NCI-H1694 (cell line): ENCODE measurements around the gene TUBA1A.
"Not testable (repeated sequence)": the region's sequence is repeated elsewhere in the genome, so short reads cannot be mapped to it uniquely, and the experiment has no call there.

Experiments used
- DNase-seq: peaks from one replicate; lab custom pipeline; 2025; lab: John Stamatoyannopoulos, UW

TUBA1A gene

DNA sequence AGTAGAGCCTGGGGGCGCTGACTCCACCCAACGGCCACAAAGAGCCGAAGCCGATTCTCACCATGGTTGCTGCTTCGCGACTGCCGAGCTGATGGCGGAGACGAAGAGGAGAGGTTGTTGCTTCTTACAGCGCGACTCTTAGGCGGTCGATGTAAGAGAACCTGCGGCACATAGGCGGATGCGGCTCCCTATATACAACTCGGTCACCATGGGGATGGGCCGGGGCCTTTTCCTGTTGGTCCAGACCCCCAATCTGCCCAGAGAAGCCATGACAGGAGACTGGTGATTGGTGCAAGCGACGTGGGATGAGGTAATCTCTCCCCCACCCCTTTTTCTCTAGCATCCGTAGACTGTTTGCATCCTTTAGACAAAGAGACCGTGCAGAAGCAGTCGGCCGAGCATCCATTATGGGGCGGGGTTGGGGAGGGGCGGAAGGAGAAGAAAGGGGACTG, at the start of gene TUBA1A:
Gene TUBA1A (minus strand): TSS at position 165 of the 452 bp plus-strand sequence. CDS start 101 bp downstream, at position 64.
- peak; percentile 98 for DNase-seq

- DNase-seq, result no peak
These were observed 47.5 kb upstream of the TUBA1A start for GRCh38 chr12:49236423-49236822.

GRCh38 chr12:49233842-49234526, 45.1 kb upstream of the TUBA1A start:
- peak; percentile 91 for DNase-seq

GRCh38 chr12:49232940-49233841, 44.3 kb upstream of the TUBA1A start:
- DNase-seq, result peak; percentile 71

DNA sequence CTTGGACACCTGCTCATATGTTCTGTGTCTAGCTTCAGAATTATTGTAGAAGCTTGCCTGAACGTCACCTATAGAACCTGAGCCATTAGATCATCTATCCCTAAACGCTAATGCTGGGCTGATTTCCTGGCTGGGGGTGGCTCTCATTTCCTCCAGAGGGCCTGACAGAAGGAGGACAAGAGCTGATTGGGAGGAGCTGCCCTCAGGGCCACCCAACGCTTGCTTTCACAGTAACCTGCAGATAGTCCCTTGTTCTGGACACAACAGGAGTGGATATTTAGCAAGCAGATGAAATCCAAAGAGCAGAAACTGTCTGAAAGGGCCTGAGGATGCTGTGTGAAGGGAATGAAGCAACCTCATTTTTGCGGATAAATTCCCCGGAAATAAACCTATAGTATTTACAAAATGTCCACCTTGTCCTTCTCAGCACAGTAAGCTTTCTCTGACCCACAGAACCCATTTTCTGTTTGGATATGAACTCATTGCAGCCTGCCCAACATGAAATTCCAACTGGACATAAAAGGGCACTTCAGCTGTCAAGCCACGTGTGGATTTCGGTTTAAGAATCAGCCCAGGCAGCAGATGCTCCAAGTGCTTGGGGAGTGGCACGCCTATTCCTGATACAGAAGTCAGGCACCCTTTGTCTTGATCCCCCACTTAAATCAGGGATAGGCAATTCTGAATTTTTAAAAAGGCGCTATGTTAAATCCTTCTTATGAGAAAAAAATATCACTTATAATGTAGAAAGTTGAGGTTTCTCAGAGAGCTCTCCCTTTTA, 43.2 kb upstream of the TUBA1A start:
- DNase-seq, result peak; percentile 18

- no peak for DNase-seq
These were observed 41.9 kb upstream of the TUBA1A start for GRCh38 chr12:49230805-49231194.

DNA sequence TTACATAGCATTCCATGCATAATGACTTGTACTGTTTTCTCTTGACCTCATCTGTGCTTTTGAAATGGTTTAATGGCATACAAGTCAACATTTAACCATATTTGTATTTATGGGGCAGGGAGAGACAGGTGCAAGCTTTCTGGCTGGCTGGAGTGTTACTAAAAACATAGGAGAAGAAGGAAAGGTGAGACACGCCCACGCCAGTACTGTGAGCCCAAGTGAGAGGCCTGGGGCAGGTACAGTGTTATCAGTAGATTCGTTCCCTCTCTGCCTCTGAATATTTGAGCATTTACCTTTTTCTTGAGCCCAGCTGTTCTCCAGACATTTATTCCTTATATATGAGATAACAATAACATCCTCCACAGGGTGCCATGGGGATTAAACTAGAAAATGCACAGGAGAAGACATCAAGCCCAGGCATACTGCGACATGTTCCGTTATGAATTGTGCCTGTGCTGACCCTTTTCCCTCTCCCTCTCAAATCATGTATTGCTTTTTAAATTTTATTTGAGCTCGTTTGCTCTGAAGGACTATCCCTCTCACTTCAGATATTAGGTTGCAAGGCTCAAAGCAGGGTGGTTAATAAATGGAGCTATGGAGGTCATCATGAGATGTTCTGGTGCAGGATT, 41.4 kb upstream of the TUBA1A start:
- DNase-seq, result no peak

DNA sequence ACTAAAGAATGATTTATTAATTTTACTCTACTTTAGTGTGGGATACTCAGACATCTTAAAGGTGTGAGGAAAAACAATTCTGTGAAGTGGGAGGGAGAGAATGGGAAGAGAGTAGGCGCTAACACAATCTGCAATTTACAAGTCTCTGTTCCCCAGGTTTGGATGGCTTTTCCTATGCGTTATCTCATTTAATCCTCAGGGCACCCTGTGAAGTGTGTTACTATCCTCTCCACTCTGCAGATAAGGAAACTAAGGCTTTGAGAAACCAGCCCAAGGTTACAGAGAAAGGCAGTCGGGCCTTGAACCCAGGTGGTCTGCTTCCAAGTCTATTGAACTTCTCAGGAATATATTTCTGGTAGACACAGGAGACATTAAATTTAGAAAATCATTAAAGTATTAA, 39.8 kb upstream of the TUBA1A start:
- DNase-seq, result no peak

DNA sequence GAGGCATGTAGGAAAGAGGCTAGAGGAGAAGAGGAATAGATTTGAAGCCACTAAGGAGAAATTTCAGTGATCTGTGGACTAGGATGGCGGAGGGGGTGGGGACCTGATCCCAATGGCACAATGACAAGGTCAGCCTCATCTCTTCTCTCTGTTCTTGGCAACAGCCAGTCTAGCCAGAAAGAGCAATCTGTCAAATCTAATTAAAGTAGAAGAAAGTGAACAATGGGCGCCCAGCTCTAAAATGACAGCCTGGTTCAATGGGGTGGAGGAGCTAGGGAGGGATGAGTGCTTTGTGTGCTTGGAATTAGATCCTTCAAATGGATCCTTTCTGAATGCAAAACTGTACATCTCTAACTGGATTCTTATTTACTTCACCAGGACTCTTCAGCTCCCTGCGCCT, 38.8 kb upstream of the TUBA1A start:
- DNase-seq, result peak; percentile 87

DNA sequence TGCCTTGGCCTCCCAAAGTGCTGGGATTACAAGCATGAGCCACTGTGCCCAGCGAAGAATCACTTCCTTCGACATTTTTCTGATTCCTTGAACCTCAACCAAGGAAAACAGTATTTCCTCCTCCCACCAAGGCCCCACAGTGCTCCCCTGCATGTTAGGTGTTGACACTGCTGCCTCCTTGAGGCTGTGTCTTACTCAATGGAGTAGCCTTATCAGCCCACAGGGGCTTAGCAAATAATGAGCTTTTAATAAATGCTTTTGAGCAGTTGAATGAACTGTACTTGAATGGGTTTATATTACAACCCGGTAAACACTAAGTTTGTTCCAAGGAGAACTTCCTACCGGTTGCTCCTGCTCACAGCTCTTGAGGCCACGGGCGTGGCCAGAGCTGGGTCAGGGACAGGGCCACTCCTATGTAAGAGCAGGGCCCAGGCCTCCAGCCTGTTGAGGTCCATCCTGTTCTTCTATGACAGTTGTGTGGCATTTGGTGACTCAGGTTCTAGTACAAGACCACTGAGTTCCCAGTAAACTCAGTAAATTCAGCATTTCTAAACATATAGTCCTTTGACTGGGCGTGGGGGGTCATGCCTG, 36.8 kb upstream of the TUBA1A start:
- DNase-seq, result no peak

- no peak for DNase-seq
These were observed 34.9 kb upstream of the TUBA1A start for GRCh38 chr12:49223590-49224369.

- no peak for DNase-seq
These were observed 34.2 kb upstream of the TUBA1A start for GRCh38 chr12:49223122-49223521.

DNA sequence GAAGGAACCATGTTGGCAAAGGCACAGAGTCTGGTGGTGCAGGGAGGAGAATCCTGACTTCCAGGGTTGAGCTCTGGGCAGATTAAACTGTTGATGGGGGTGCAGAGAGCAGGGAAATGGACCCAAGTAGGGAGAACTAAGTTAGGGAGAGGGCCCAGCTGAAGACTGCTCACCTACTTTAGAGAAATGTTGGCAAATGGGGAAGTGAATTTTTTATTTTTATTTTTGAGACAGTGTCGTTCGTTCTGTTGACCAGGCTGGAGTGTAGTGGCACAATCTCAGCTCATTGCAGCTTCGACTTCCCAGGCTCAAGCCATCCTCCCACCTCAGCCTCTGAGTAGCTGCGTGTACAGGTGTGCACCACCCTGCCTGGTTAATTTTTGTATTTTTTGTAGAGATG, 32.1 kb upstream of the TUBA1A start:
- no peak for DNase-seq

- DNase-seq, result no peak
These were observed 30.6 kb upstream of the TUBA1A start for GRCh38 chr12:49219417-49220026.

- no peak for DNase-seq
These were observed 23.7 kb upstream of the TUBA1A start for GRCh38 chr12:49212572-49212971.

DNA sequence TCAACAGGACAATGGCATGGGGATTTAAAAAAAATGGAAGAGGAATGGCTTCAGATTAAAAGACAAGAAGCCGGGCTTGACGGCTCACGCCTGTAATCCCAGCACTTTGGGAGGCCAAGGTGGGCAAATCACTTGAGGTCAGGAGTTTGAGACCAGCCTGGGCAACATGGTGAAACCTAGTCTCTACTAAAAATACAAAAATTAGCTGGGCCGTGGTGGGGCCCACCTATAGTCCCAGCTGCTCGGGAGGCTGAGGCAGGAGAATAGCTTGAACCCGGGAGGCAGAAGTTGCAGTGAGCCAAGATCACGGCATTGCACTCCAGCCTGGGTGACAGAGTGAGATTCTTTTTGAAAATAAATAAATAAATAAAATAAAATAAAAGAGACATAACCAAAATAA, 21.8 kb upstream of the TUBA1A start:
- DNase-seq, result not testable (repeated sequence)

- no peak for DNase-seq
These were observed 19.8 kb upstream of the TUBA1A start for GRCh38 chr12:49208676-49209075.

DNA sequence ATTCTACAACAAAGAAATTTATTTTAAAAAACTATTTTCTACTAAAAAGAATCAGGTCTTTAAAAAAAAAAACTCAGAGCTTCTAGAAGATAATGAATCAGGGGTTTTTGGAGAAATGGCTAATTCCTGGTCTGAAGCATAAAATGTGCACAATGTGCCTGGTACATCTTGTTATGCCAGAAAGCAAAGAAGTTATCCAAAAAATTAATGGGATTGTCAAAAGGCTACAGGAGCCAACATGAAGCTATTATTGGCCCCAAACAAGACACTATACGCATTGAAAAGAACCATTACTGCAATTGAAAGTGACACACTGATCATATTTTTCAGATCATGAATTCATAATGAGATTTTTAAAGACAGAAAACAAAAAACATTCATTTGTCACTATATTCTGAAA, 19.3 kb upstream of the TUBA1A start:
- no peak for DNase-seq

DNA sequence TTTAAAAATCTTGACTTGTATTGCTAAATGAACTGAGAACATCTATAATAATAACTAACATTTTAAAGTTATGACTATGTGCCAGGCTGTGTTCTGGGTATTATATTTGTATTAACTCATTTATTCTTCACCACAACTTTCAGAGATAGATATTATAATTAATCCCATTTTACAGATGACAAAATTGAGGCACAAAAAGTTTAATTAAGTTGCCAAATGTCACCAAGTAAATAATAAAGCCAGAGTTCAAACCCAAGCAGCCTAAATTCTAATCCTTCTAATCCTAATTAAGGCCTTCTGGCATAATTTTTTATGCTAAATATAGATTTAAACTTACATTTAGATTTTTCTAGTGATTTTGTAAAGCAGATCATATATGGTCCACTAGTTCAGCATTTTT, 17.5 kb upstream of the TUBA1A start:
- DNase-seq, result no peak

- DNase-seq, result no peak
These were observed 12.9 kb upstream of the TUBA1A start for GRCh38 chr12:49201595-49202295.
